Measurements from ENCODE around the gene CD300LF.
A peak's percentile ranks its signal among the peaks of the same experiment; 100 is the strongest.

The CD300LF gene

DNA sequence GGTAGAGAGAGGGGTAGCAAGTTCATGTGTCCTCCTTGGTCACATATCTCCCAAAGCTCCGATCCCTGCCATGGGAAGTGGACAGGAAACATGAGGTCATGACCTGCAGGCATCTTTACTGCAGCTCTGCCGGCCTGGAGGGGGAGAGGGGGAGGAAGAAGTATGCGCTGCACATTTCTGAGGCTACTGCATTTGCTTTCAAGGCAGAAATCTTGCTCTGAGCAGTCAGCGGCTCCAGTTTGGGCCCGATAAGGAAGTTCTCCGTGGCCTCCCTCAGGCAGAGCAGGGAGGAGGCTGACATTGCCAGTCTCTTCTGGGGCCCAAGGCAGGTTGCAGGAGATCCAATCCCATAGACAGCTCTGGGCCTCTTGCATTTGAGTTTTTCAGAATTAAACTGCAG, 34.2 kb upstream of the CD300LF start:
- H3K9ac ChIP-seq (ENCODE audit: low read depth, low read length, poor library complexity, severe bottlenecking), result peak overlapping the region; percentile 58
- H3K79me2 ChIP-seq (ENCODE audit: insufficient read depth, low read length), result peaks cover 68% of the 10 kb centered on the region
- H3F3A ChIP-seq (ENCODE audit: low read depth), result peaks cover 18% of the 10 kb centered on the region; the same call in 1 of the 2 replicates
- H3K4me1 ChIP-seq (ENCODE audit: insufficient read depth, low read length, poor library complexity, severe bottlenecking), result peaks cover 56% of the 10 kb centered on the region
- peaks cover 7% of the 10 kb centered on the region for H3K27me3 ChIP-seq (ENCODE audit: insufficient read depth, low read length, poor library complexity, severe bottlenecking)
- H3K9me3 ChIP-seq (ENCODE audit: insufficient read depth, low read depth, low read length), result no peaks in the 10 kb centered on the region
- peak overlapping the region; percentile 64 for H3K4me2 ChIP-seq (ENCODE audit: low read depth, low read length, poor library complexity, severe bottlenecking)
- H4K20me1 ChIP-seq (ENCODE audit: insufficient read depth, low read length, poor library complexity, severe bottlenecking), result peaks cover 38% of the 10 kb centered on the region
- no peaks in the 10 kb centered on the region for H3K36me3 ChIP-seq (ENCODE audit: insufficient read depth, low read length)
- no peak overlapping the region for H2AFZ ChIP-seq (ENCODE audit: low read length)
- no peak overlapping the region for H3K4me3 ChIP-seq (ENCODE audit: low read length, poor library complexity, severe bottlenecking)
- TF ChIP-seq, protein P1, sequence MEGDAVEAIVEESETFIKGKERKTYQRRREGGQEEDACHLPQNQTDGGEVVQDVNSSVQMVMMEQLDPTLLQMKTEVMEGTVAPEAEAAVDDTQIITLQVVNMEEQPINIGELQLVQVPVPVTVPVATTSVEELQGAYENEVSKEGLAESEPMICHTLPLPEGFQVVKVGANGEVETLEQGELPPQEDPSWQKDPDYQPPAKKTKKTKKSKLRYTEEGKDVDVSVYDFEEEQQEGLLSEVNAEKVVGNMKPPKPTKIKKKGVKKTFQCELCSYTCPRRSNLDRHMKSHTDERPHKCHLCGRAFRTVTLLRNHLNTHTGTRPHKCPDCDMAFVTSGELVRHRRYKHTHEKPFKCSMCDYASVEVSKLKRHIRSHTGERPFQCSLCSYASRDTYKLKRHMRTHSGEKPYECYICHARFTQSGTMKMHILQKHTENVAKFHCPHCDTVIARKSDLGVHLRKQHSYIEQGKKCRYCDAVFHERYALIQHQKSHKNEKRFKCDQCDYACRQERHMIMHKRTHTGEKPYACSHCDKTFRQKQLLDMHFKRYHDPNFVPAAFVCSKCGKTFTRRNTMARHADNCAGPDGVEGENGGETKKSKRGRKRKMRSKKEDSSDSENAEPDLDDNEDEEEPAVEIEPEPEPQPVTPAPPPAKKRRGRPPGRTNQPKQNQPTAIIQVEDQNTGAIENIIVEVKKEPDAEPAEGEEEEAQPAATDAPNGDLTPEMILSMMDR (conservative IDR thresholded peaks at IDR 0.05; ENCODE audit: low read length), result no peak
- no peak for TF ChIP-seq EZH2phosphoT487 (IDR thresholded peaks at IDR 0.05; ENCODE audit: borderline replicate concordance)
- no peaks in the 10 kb centered on the region for H3K9me2 ChIP-seq (replicated peaks; ENCODE audit: low read depth, low read length)

DNA sequence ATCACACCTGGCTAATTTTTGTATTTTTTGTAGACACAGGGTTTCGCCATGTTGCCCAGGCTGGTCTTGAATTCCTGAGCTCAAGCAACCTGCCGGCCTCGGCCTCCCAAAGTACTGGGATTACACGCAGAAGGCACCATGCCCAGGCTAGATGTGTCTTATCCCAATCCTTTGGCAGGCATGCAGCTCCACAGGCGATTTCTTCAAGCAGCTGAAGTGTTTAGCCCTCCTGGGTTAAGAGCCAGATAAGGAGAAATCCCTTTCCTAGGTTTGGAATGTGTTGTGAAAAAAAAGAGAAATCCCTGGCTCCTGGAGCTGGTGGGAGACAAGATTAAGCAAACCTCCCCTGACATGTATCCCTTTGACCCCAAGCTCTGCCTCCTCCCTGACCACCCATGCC, 33.7 kb upstream of the CD300LF start:
- Histone ChIP-seq H4K20me1 (ENCODE audit: insufficient read depth, low read length, poor library complexity, severe bottlenecking) (peaks cover 33% of the 10 kb centered on the region), H3K4me1 (ENCODE audit: insufficient read depth, low read length, poor library complexity, severe bottlenecking) (peaks cover 59% of the 10 kb centered on the region), H2AFZ (ENCODE audit: low read length) (no peak overlapping the region), H3K4me3 (ENCODE audit: low read length, poor library complexity, severe bottlenecking) (no peak overlapping the region), H3K9me3 (ENCODE audit: insufficient read depth, low read depth, low read length) (no peaks in the 10 kb centered on the region), H3K9me2 (replicated peaks; ENCODE audit: low read depth, low read length) (no peaks in the 10 kb centered on the region), H3F3A (ENCODE audit: low read depth) (peaks cover 21% of the 10 kb centered on the region; the same call in 1 of the 2 replicates), H3K27me3 (ENCODE audit: insufficient read depth, low read length, poor library complexity, severe bottlenecking) (peaks cover 7% of the 10 kb centered on the region), H3K4me2 (ENCODE audit: low read depth, low read length, poor library complexity, severe bottlenecking) (peak overlapping the region; percentile 64), H3K79me2 (ENCODE audit: insufficient read depth, low read length) (peaks cover 67% of the 10 kb centered on the region), H3K36me3 (ENCODE audit: insufficient read depth, low read length) (no peaks in the 10 kb centered on the region), H3K9ac (ENCODE audit: low read depth, low read length, poor library complexity, severe bottlenecking) (peak overlapping the region; percentile 58)
- TF ChIP-seq, protein P1 (conservative IDR thresholded peaks at IDR 0.05; ENCODE audit: low read length), result no peak
- no peak for TF ChIP-seq EZH2phosphoT487 (IDR thresholded peaks at IDR 0.05; ENCODE audit: borderline replicate concordance)

- H4K20me1 ChIP-seq (ENCODE audit: insufficient read depth, low read length, poor library complexity, severe bottlenecking), result peaks cover 26% of the 10 kb centered on the region
- no peak overlapping the region for H3K9ac ChIP-seq (ENCODE audit: low read depth, low read length, poor library complexity, severe bottlenecking)
- no peaks in the 10 kb centered on the region for H3K36me3 ChIP-seq (ENCODE audit: insufficient read depth, low read length)
- H2AFZ ChIP-seq (ENCODE audit: low read length), result no peak overlapping the region
- no peaks in the 10 kb centered on the region for H3K9me3 ChIP-seq (ENCODE audit: insufficient read depth, low read depth, low read length)
- peaks cover 67% of the 10 kb centered on the region for H3K79me2 ChIP-seq (ENCODE audit: insufficient read depth, low read length)
- TF ChIP-seq, protein P1 (conservative IDR thresholded peaks at IDR 0.05; ENCODE audit: low read length), result no peak
- no peak for TF ChIP-seq EZH2phosphoT487 (IDR thresholded peaks at IDR 0.05; ENCODE audit: borderline replicate concordance)
- no peak overlapping the region for H3K4me3 ChIP-seq (ENCODE audit: low read length, poor library complexity, severe bottlenecking)
- peaks cover 7% of the 10 kb centered on the region for H3K27me3 ChIP-seq (ENCODE audit: insufficient read depth, low read length, poor library complexity, severe bottlenecking)
- peaks cover 21% of the 10 kb centered on the region; the same call in 1 of the 2 replicates for H3F3A ChIP-seq (ENCODE audit: low read depth)
- H3K4me1 ChIP-seq (ENCODE audit: insufficient read depth, low read length, poor library complexity, severe bottlenecking), result peaks cover 66% of the 10 kb centered on the region
- peak overlapping the region; percentile 78 for H3K4me2 ChIP-seq (ENCODE audit: low read depth, low read length, poor library complexity, severe bottlenecking)
- H3K9me2 ChIP-seq (replicated peaks; ENCODE audit: low read depth, low read length), result no peaks in the 10 kb centered on the region
These were observed 32.9 kb upstream of the CD300LF start for GRCh38 chr17:74745548-74746177.
